ENCODE data around the gene KLHL24. TPM values are rescaled to one million over a fixed set of nuclear protein-coding genes. Genes with fewer than 3 reads are reported as not detected.

The KLHL24 gene
- total and polyA plus RNA-seq, 7 donors: 3.3 to 162 (median 77.8) TPM

GRCh38 chr3:183733553-183733952 lies 98.1 kb downstream of the KLHL24 start:
- Histone ChIP-seq H3K27me3 (ENCODE audit: insufficient read depth in 3 of 3, low read length in 2 of 3) (no peaks in the 10 kb centered on the region), H3K4me1 (no peaks in the 10 kb centered on the region), H3K4me3 (no peak overlapping the region), H3K27ac (no peak overlapping the region), H3K36me3 (ENCODE audit: insufficient read depth in 1 of 2, low read depth in 1 of 2) (peaks cover 4 to 78% of the 10 kb centered on the region in 2 donors), H3K9me3 (no peaks in the 10 kb centered on the region)
- no peak for DNase-seq
- intact Hi-C loops (cut with DNase I): no loop called here
- 86 to 92% (median 91%) methylated on average over 7 of the region's 7 CpGs for WGBS, 3 donors
- no peak for ATAC-seq
- no peak for TF ChIP-seq CTCF (IDR thresholded peaks at IDR 0.05)

Other genes with a start within 250 kb of the KLHL24 start
- gene MCF2L2, start 207.0 kb upstream of the KLHL24 start, total RNA-seq: under 1 TPM; 0.39 to 0.79 (median 0.57) TPM
- gene MCF2L2, start 207.0 kb upstream of the KLHL24 start, polyA plus RNA-seq: 1 to 10 TPM in 1 of 3 donors, under 1 TPM in 2; 0.17 to 2.7 (median 0.38) TPM
- 1 to 10 TPM in 1 of 4 donors, under 1 TPM in 3; 0.42 to 1.3 (median 0.51) TPM for gene KLHL6, start 79.9 kb upstream of the KLHL24 start, total RNA-seq
- under 1 TPM; 0.12 to 0.22 (median 0.13) TPM for gene KLHL6, start 79.9 kb upstream of the KLHL24 start, polyA plus RNA-seq
- 1 to 10 TPM; 3.7 to 8.9 (median 7.6) TPM for gene YEATS2, start 62.2 kb downstream of the KLHL24 start, total RNA-seq
- gene YEATS2, start 62.2 kb downstream of the KLHL24 start, polyA plus RNA-seq: 1 to 10 TPM; 1.8 to 4.6 (median 3.7) TPM
- gene MAP6D1, start 190.0 kb downstream of the KLHL24 start, total RNA-seq: 10 to 100 TPM in 1 of 4 donors, 1 to 10 TPM in 3; 4.6 to 12.3 (median 6.2) TPM
- gene MAP6D1, start 190.0 kb downstream of the KLHL24 start, polyA plus RNA-seq: 1 to 10 TPM; 2.7 to 5.3 (median 4.5) TPM
- 10 to 100 TPM; 30.3 to 64.4 (median 50.7) TPM for gene PARL, start 249.3 kb downstream of the KLHL24 start, total RNA-seq
- gene PARL, start 249.3 kb downstream of the KLHL24 start, polyA plus RNA-seq: 10 to 100 TPM; 48.4 to 77.1 (median 61.4) TPM